Osteocyte (in vitro differentiated cells): ENCODE measurements around the gene TPCN2. TPM values are rescaled to one million over a fixed set of nuclear protein-coding genes. Genes with fewer than 3 reads are reported as not detected.

Experiments used
- DNase-seq: peaks from one replicate; pipeline ENCODE4 v3.0.0; 2021; ENCODE audit warnings: mixed read lengths; ENCODE audit not compliant: unreplicated experiment; ENCODE audit errors: extremely low spot score
- H3K27ac Mint-ChIP-seq: one replicate; pipeline ENCODE4 v1.8.0; 2021; ENCODE audit warnings: mild to moderate bottlenecking, mixed read lengths; ENCODE audit not compliant: unreplicated experiment
- H3K27me3 Mint-ChIP-seq: one replicate; pipeline ENCODE4 v1.8.0; 2021; ENCODE audit warnings: mixed read lengths; ENCODE audit not compliant: unreplicated experiment
- H3K36me3 Mint-ChIP-seq: one replicate; pipeline ENCODE4 v1.8.0; 2021; ENCODE audit warnings: mixed read lengths; ENCODE audit not compliant: unreplicated experiment
- H3K4me1 Mint-ChIP-seq: one replicate; pipeline ENCODE4 v1.8.0; 2021; ENCODE audit warnings: mixed read lengths; ENCODE audit not compliant: unreplicated experiment
- H3K4me3 Mint-ChIP-seq: one replicate; pipeline ENCODE4 v1.8.0; 2021; ENCODE audit warnings: mild to moderate bottlenecking, moderate library complexity, mixed read lengths; ENCODE audit not compliant: unreplicated experiment
- H3K9me3 Mint-ChIP-seq: one replicate; pipeline ENCODE4 v1.8.0; 2021; ENCODE audit warnings: mixed read lengths; ENCODE audit not compliant: unreplicated experiment
- total RNA-seq: library from RNA; stranded (reverse); gene quantifications from 2 replicates; pipeline ENCODE4 v1.2.1, GENCODE V29; 2021
- TF ChIP-seq, protein P1 (sequence below): fragments of 200-600 bp; sonication (generic); IDR thresholded peaks from 2 replicates; pipeline ENCODE4 v1.5.0; 2021; ENCODE audit warnings: antibody characterized with exemption, mild to moderate bottlenecking, moderate library complexity

TPCN2 gene
- total RNA-seq, 1 donor from 2014 or later = 22.4 TPM

DNA sequence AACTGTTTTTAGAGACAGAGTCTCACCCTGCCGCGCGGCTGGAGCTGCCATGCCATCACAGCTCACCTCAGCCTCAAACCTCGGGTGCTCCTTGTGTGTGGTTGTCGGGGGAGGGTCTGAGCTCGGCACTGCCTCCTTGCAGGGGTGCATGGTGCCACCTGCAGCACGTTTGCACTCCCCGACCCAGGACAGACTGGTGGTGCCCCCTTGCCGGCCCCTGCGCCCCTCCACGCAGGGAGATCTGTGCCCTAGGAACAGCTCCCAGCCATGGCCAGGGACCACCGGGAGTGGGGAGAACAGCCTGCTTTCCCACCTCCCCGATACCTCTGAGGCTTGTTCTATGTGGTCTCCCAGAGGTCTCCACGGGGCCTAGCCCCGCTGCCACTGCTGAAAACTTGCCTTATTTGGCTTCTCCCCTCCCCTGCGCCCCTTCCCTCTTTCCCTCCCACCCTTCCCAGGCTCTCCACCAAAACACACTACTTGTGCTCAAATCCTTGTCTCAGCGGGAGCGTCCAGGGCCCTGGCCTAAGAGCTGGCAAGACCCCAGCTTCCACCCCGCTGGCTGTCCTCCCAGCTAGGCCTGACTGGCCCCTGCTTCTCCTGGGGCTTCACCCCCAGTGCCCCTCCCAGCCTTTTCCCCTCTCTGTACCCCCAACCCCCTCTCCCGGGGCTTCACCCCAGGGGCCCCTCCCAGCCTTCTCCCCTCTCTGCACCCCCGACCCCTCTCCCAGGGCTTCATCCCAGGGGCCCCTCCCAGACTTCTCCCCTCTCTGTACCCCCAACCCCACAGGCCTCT lies 13.4 kb upstream of the TPCN2 start:
- no peak for DNase-seq
- no peak overlapping the region for H3K27ac Mint-ChIP-seq
- no peaks in the 10 kb centered on the region for H3K36me3 Mint-ChIP-seq
- TF ChIP-seq, protein P1, sequence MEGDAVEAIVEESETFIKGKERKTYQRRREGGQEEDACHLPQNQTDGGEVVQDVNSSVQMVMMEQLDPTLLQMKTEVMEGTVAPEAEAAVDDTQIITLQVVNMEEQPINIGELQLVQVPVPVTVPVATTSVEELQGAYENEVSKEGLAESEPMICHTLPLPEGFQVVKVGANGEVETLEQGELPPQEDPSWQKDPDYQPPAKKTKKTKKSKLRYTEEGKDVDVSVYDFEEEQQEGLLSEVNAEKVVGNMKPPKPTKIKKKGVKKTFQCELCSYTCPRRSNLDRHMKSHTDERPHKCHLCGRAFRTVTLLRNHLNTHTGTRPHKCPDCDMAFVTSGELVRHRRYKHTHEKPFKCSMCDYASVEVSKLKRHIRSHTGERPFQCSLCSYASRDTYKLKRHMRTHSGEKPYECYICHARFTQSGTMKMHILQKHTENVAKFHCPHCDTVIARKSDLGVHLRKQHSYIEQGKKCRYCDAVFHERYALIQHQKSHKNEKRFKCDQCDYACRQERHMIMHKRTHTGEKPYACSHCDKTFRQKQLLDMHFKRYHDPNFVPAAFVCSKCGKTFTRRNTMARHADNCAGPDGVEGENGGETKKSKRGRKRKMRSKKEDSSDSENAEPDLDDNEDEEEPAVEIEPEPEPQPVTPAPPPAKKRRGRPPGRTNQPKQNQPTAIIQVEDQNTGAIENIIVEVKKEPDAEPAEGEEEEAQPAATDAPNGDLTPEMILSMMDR = no peak
- H3K27me3 Mint-ChIP-seq = peaks cover 5% of the 10 kb centered on the region
- H3K9me3 Mint-ChIP-seq = no peaks in the 10 kb centered on the region
- H3K4me1 Mint-ChIP-seq = peaks cover 13% of the 10 kb centered on the region
- H3K4me3 Mint-ChIP-seq = no peak overlapping the region

DNA sequence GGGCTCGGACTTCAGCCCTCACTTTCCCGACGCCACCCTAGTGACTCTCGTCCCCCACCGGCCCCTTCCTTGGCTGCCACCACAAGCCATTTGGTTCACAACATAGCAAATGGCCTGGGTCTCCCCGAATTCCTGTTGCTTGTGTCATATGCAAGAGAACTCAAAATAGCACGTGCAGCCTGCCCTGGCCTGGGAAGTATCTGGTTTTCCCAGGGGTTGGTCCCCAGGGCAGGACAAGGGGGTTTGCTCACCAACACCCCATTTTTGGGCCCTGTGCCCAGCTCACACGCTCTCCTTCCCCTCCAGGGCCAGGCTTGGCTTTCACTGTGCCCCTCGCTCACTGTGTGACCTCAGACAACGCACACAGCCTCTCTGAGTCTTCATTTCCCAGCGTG lies 12.8 kb upstream of the TPCN2 start:
- TF ChIP-seq, protein P1 = no peak
- no peak overlapping the region for H3K27ac Mint-ChIP-seq
- peaks cover 5% of the 10 kb centered on the region for H3K27me3 Mint-ChIP-seq
- no peaks in the 10 kb centered on the region for H3K36me3 Mint-ChIP-seq
- H3K4me3 Mint-ChIP-seq = no peak overlapping the region
- DNase-seq = no peak
- no peaks in the 10 kb centered on the region for H3K9me3 Mint-ChIP-seq
- H3K4me1 Mint-ChIP-seq = peaks cover 19% of the 10 kb centered on the region

DNA sequence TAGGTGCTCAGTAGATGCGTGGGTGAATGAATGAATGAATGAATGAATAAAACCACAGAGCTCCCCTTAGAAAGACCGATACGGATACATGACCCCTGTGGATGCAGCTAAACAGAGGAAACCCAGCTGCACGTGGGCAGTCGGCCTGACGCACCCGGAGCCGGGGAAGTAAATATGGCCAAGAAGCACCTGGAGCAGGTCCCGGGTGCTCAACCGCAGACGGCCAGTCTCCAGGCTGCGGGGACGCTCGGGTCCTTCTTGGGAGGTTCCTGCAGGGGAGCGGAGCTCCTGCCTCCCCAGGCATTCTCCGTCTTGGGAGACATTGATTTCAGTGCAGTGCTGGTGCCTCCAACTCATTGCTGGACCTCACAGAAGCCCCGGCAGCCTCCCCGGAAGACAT lies 11.7 kb upstream of the TPCN2 start:
- no peaks in the 10 kb centered on the region for H3K27me3 Mint-ChIP-seq
- no peaks in the 10 kb centered on the region for H3K9me3 Mint-ChIP-seq
- H3K4me1 Mint-ChIP-seq = peaks cover 26% of the 10 kb centered on the region
- no peak overlapping the region for H3K27ac Mint-ChIP-seq
- DNase-seq = no peak
- TF ChIP-seq, protein P1 = no peak
- H3K36me3 Mint-ChIP-seq = no peaks in the 10 kb centered on the region
- H3K4me3 Mint-ChIP-seq = no peak overlapping the region

DNA sequence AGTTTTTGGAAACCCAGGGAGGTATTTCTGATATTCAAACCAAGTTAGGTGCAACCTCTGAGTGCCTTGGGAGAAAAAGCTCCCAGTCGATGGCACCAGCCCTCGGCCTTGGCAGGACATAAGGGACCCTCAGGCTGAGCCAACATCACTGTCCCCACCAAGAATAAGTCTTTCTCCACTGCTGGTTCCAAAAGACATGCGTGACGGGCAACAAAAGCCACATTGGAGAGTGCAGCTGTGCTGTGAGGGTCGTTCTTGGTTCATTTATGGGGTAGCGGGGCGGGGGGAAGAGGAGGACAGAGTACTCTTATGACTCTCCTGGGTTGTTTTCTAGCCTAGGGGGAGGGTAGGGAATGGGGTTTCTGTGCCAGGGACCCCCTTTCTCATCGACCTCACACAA lies 11.2 kb upstream of the TPCN2 start:
- Mint-ChIP-seq H3K36me3 (no peaks in the 10 kb centered on the region), H3K9me3 (no peaks in the 10 kb centered on the region), H3K27ac (no peak overlapping the region), H3K4me1 (peaks cover 26% of the 10 kb centered on the region), H3K4me3 (no peak overlapping the region), H3K27me3 (no peaks in the 10 kb centered on the region)
- TF ChIP-seq, protein P1 = no peak
- DNase-seq = no peak

DNA sequence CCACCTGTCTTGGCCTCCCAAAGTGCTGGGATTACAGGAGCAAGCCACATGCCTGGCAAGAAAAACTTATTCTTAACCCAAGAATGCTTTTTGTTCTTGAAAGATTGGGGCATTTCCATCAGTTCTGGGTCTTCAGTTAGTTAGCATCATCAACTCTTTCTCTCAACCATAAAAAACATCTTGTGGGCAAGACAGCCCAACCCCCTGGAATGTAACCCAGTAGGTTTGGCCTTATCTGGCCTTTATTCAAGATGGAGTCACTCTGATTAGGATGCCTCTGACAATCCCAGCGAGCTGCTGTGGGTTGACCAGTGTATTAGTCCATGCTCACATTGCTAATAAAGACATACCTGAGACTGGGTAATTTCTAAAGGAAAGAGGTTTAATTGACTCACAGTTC lies 9.2 kb upstream of the TPCN2 start:
- H3K4me1 Mint-ChIP-seq = peaks cover 30% of the 10 kb centered on the region
- no peaks in the 10 kb centered on the region for H3K9me3 Mint-ChIP-seq
- no peaks in the 10 kb centered on the region for H3K36me3 Mint-ChIP-seq
- no peaks in the 10 kb centered on the region for H3K27me3 Mint-ChIP-seq
- no peak overlapping the region for H3K27ac Mint-ChIP-seq
- H3K4me3 Mint-ChIP-seq = no peak overlapping the region
- no peak for DNase-seq
- TF ChIP-seq, protein P1 = no peak
